ENCODE data around the gene DUS4L.

- TF ChIP-seq ZBTB21 (CRISPR knock-in tag; IDR thresholded peaks at IDR 0.05; ENCODE audit: borderline replicate concordance) (no peak), CTCF (IDR thresholded peaks at IDR 0.05) (no peak), USF1 (CRISPR knock-in tag; IDR thresholded peaks at IDR 0.05) (no peak), ZNF281 (CRISPR knock-in tag; IDR thresholded peaks at IDR 0.05) (no peak), ELF4 (CRISPR knock-in tag; IDR thresholded peaks at IDR 0.05; ENCODE audit: low read depth) (no peak)
Observed at GRCh38 chr7:107526672-107527071, 37.1 kb upstream of the DUS4L start.
